HepG2 (cell line): ENCODE data around the gene PRSS1. TPM values are rescaled to one million over a fixed set of nuclear protein-coding genes. Genes with fewer than 3 reads are reported as not detected.

Experiments used
- ATAC-seq: fragments of 200-7000 bp; cut with Tn5 transposase; 3 replicates; pipeline ENCODE4 v1.9.1; 2020; ENCODE audit warnings: mild to moderate bottlenecking, moderate library complexity
- BruUV-seq: library from RNA; stranded (reverse); fragments of 400-500 nt; replicated peaks from 2 replicates; lab custom pipeline; 2021; lab: Mats Ljungman, UMichigan
- CTCF ChIA-PET: fragments of 300-600 bp; formaldehyde crosslinking; extraction: SDS; loops from one replicate; lab custom pipeline; 2021; ENCODE audit warnings: low total read pairs, inconsistent platforms, low intra/inter-chr PET ratio; lab: Yijun Ruan, JAX
- POLR2A ChIA-PET: fragments of 350-600 bp; sonication (Branson Sonifier 250); formaldehyde crosslinking; loops from one replicate; lab custom pipeline; 2020; ENCODE audit warnings: antibody characterized with exemption, inconsistent platforms; lab: Yijun Ruan, JAX
- DNase-seq: peaks from one replicate; pipeline ENCODE4 v3.0.0-alpha.2; 2015; ENCODE audit warnings: low spot score
- FAIRE-seq: peaks from 3 replicates; lab custom pipeline; 2011; peaks lifted over from hg19 to GRCh38; lab: Jason Lieb, UNC
- H2AFZ ChIP-seq: one replicate; pipeline ENCODE4 v1.6.1; 2011; ENCODE audit warnings: low read length, inconsistent platforms
- H3K27ac ChIP-seq: fragments of 300-600 bp; 3 replicates; pipeline ENCODE4 v1.8.0; 2011; ENCODE audit warnings: mixed run types, mild to moderate bottlenecking, mixed read lengths, low read length, inconsistent platforms; ENCODE audit not compliant: insufficient read depth; ENCODE audit errors: extremely low read length
- H3K27me3 ChIP-seq, 2 experiments: fragments of 200-600 bp in 1 of 2; 2 replicates in 1 of 2; 3 replicates in 1 of 2; pipeline versions ENCODE4 v1.6.0 to v1.8.0; 2011; ENCODE audit warnings: low read length in 2 of 2, mild to moderate bottlenecking in 2 of 2, moderate library complexity in 2 of 2, inconsistent platforms in 1 of 2; ENCODE audit not compliant: insufficient read depth in 2 of 2, control insufficient read depth in 1 of 2
- H3K36me3 ChIP-seq, 2 experiments: fragments of 200-600 bp in 1 of 2; replicated peaks in 1 of 2; 2 replicates in 1 of 2; 3 replicates in 1 of 2; pipeline versions ENCODE4 v1.5.1 to v1.8.0; 2011; ENCODE audit warnings: low read length in 2 of 2, inconsistent platforms in 1 of 2; ENCODE audit not compliant: insufficient read depth in 2 of 2, control insufficient read depth in 1 of 2
- H3K4me1 ChIP-seq: 2 replicates; pipeline ENCODE4 v1.5.1; 2012; ENCODE audit warnings: low read length, inconsistent platforms; ENCODE audit not compliant: insufficient read depth
- H3K4me2 ChIP-seq: 2 replicates; pipeline ENCODE4 v1.6.0; 2011; ENCODE audit warnings: low read depth, low read length, inconsistent platforms
- H3K4me3 ChIP-seq, 3 experiments: fragments of 200-600 bp in 1 of 3; sonication (generic), shearing (Covaris generic) in 1 of 3; replicated peaks in 1 of 3; 2 replicates each; pipeline ENCODE4 v1.5.1; 2011 to 2016; ENCODE audit warnings: low read length in 3 of 3, inconsistent platforms in 2 of 3, low read depth in 2 of 3, mild to moderate bottlenecking in 2 of 3, control low read depth in 1 of 3, mixed read lengths in 1 of 3; ENCODE audit not compliant: insufficient read depth in 1 of 3
- H3K79me2 ChIP-seq: one replicate; pipeline ENCODE4 v1.6.1; 2011; ENCODE audit warnings: low read length, inconsistent platforms; ENCODE audit not compliant: insufficient read depth
- H3K9ac ChIP-seq: 2 replicates; pipeline ENCODE4 v1.6.0; 2011; ENCODE audit warnings: mild to moderate bottlenecking, low read depth, low read length, inconsistent platforms; ENCODE audit not compliant: insufficient read depth
- H3K9me3 ChIP-seq: 2 replicates; pipeline ENCODE4 v1.5.1; 2012; ENCODE audit warnings: mild to moderate bottlenecking, low read length
- H4K20me1 ChIP-seq: 2 replicates; pipeline ENCODE4 v1.6.0; 2011; ENCODE audit warnings: inconsistent platforms, mild to moderate bottlenecking, low read length, moderate library complexity; ENCODE audit not compliant: insufficient read depth
- EED ChIP-seq: sonication (generic); formaldehyde crosslinking; IDR thresholded peaks from 2 replicates; pipeline ENCODE4 v1.5.0; 2020; ENCODE audit warnings: mild to moderate bottlenecking, missing genetic modification reagents
- ELF4 ChIP-seq: sonication (generic); formaldehyde crosslinking; IDR thresholded peaks from 2 replicates; pipeline ENCODE4 v1.5.0; 2020; ENCODE audit warnings: missing genetic modification reagents, mild to moderate bottlenecking, moderate library complexity, borderline replicate concordance
- KDM4B ChIP-seq: sonication (generic); formaldehyde crosslinking; IDR thresholded peaks from 2 replicates; pipeline ENCODE4 v1.4.0; 2020; ENCODE audit warnings: missing genetic modification reagents
- MBNL3 ChIP-seq: fragments of 250-450 bp; sonication (Bioruptor Pico); conservative IDR thresholded peaks from 2 replicates; pipeline ENCODE4 v1.8.0; 2022; ENCODE audit warnings: mild to moderate bottlenecking, inconsistent platforms
- MIER3 ChIP-seq: IDR thresholded peaks from 2 replicates; pipeline ENCODE4 v1.6.1; 2016; ENCODE audit warnings: missing compliant biosample characterization, borderline replicate concordance
- ZNF143 ChIP-seq: sonication (generic); formaldehyde crosslinking; IDR thresholded peaks from 2 replicates; pipeline ENCODE4 v1.4.0; 2020; ENCODE audit warnings: missing genetic modification reagents
- ZNF292 ChIP-seq: sonication (generic); formaldehyde crosslinking; IDR thresholded peaks from 2 replicates; pipeline ENCODE4 v1.8.1; 2022; ENCODE audit warnings: mild to moderate bottlenecking, low read depth, missing genetic modification reagents, borderline replicate concordance
- ZNF446 ChIP-seq: sonication (generic); formaldehyde crosslinking; IDR thresholded peaks from 2 replicates; pipeline ENCODE4 v1.5.0; 2020; ENCODE audit warnings: mild to moderate bottlenecking, missing genetic modification reagents
- ZNF543 ChIP-seq: sonication (generic); formaldehyde crosslinking; IDR thresholded peaks from 2 replicates; pipeline ENCODE4 v1.4.0; 2020; ENCODE audit warnings: mild to moderate bottlenecking, missing genetic modification reagents
- ZNF567 ChIP-seq: sonication (generic); formaldehyde crosslinking; IDR thresholded peaks from 2 replicates; pipeline ENCODE4 v1.8.1; 2023; ENCODE audit warnings: mild to moderate bottlenecking, missing genetic modification reagents, borderline replicate concordance
- ZNF607 ChIP-seq: sonication (generic); formaldehyde crosslinking; IDR thresholded peaks from 2 replicates; pipeline ENCODE4 v1.5.1; 2020; ENCODE audit warnings: missing genetic modification reagents, mild to moderate bottlenecking, borderline replicate concordance
- ZNF776 ChIP-seq: sonication (generic); formaldehyde crosslinking; IDR thresholded peaks from 2 replicates; pipeline ENCODE4 v1.4.0; 2020; ENCODE audit warnings: mild to moderate bottlenecking, missing genetic modification reagents
- ZSCAN21 ChIP-seq: sonication (generic); formaldehyde crosslinking; IDR thresholded peaks from 2 replicates; pipeline ENCODE4 v1.8.0; 2022; ENCODE audit warnings: mild to moderate bottlenecking, missing genetic modification reagents, moderate library complexity, borderline replicate concordance
- WGBS: methylation state at CpG from one replicate; pipeline ENCODE4 v1.1.6; 2017; ENCODE audit warnings: low lambda C conversion rate; 5-methylcytosine and 5-hydroxymethylcytosine counted together
- in situ Hi-C: cut with HindIII; loops from 2 replicates; pipeline ENCODE4 v1.10.0; 2017; ENCODE audit warnings: low pct_unique_long_range_greater_than_20kb; ENCODE audit not compliant: extremely low pct_ligation_motif_present
- intact Hi-C: fragments of 100-400 bp; cut with micrococcal nuclease; formaldehyde crosslinking; loops from one replicate; pipeline ENCODE4 v1.10.0; 2022; ENCODE audit not compliant: unreplicated experiment
- polyA plus RNA-seq, 8 experiments: library from polyadenylated mRNA; depleted of rRNA in 3 of 8; stranded (reverse) in 7 of 8; unstranded in 1 of 8; fragments of >200 nt; fragmentation: Illumina TruSeq in 4 of 8; extraction: Trizol in 4 of 8; gene quantifications; 2 replicates each; pipeline versions ENCODE4 v1.2.1 to v1.2.3, GENCODE V29; 2011 to 2016; ENCODE audit warnings: low read depth in 4 of 8, missing spikeins in 1 of 8, mixed read lengths in 1 of 8; ENCODE audit not compliant: insufficient read depth in 1 of 8
- total RNA-seq, 5 experiments: library from RNA; depleted of rRNA; stranded (reverse); fragments of >200 nt; fragmentation: Illumina TruSeq; extraction: Trizol; gene quantifications; 2 replicates each; pipeline ENCODE4 v1.2.3, GENCODE V29; 2016; ENCODE audit warnings: low read depth in 1 of 5
- TF ChIP-seq, protein P1 (sequence below): sonication (generic); formaldehyde crosslinking; IDR thresholded peaks from 2 replicates; pipeline ENCODE4 v1.8.1; 2023; ENCODE audit warnings: mild to moderate bottlenecking, missing genetic modification reagents, borderline replicate concordance
- TF ChIP-seq, protein P2 (sequence below): sonication (generic); formaldehyde crosslinking; IDR thresholded peaks from 2 replicates; pipeline ENCODE4 v1.8.0; 2022; ENCODE audit warnings: missing genetic modification reagents, mild to moderate bottlenecking, inconsistent platforms, borderline replicate concordance
- TF ChIP-seq, protein P3 (sequence below): sonication (generic); formaldehyde crosslinking; IDR thresholded peaks from 2 replicates; pipeline ENCODE4 v1.8.0; 2022; ENCODE audit warnings: mild to moderate bottlenecking, missing genetic modification reagents, moderate library complexity
- TF ChIP-seq, protein P4 (sequence below): sonication (generic); formaldehyde crosslinking; IDR thresholded peaks from 2 replicates; pipeline ENCODE4 v1.5.1; 2020; ENCODE audit warnings: missing genetic modification reagents, mild to moderate bottlenecking, borderline replicate concordance

PRSS1 gene
- total and polyA plus RNA-seq, 2 of the 13 experiments (the other 11 are each of a cell fraction or from before 2014, with no cell fraction given), result not detected

DNA sequence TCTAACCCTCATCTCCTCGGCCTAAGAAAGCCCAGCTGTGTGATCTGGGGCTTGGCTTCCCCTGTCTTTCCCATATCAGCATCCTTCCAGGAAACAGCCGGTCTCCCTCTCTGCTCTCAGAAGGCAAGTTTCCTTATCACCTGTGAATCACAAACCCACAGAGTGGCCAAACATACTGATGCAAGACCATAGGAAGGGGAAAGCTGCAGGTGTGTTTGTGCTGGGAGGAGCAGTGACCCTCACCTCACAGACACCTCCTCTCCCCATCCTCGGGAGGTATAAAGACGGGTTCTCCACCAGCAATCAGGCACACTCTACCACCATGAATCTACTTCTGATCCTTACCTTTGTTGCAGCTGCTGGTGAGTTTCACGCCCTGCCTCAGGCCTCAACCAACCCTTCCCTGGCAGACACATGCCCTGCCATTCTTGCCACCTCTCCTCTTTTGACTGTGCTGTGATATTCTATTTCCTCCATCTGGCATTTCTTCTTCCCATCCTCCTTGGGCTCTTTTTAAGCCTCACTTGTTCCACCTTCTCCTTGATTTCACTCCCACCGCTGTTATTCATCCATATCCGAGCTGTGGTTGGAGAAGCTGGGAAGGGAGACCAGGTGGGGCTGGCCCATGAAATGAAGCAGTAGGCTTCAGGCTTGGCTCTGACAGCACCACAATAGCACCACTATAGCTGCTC lies 21.5 kb downstream of the PRSS1 start, which contains the start of gene PRSS2:
TSS of gene PRSS2 (plus strand) at position 310 of the 692 bp plus-strand sequence. CDS start at position 323, 13 bp downstream.
- in situ Hi-C loops (no loop called here), intact Hi-C loops (no loop called here)
- Histone ChIP-seq H3K27me3 (peaks cover 0 to 4% of the 10 kb centered on the region in 2 experiments; a peak in 1 of 5 replicates), H4K20me1 (no peaks in the 10 kb centered on the region), H3K4me3 (no peak within 1 kb of the TSS), H3K4me2 (no peak within 1 kb of the TSS), H3K79me2 (no peaks in the 10 kb centered on the region), H3K36me3 (no peaks in the 10 kb centered on the region), H3K27ac (no peak within 1 kb of the TSS), H2AFZ (no peak within 1 kb of the TSS), H3K9ac (no peak within 1 kb of the TSS), H3K9me3 (no peaks in the 10 kb centered on the region), H3K4me1 (no peaks in the 10 kb centered on the region)
- FAIRE-seq, result no peak
- ChIA-PET POLR2A (no interaction called here), CTCF (no interaction called here)
- DNase-seq, result no peak
- BruUV-seq, result no TSS peak
- TF ChIP-seq, protein P1, sequence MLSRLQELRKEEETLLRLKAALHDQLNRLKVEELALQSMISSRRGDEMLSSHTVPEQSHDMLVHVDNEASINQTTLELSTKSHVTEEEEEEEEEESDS, result no peak
- TF ChIP-seq ZNF776 (CRISPR knock-in tag) (no peak), KDM4B (CRISPR knock-in tag) (no peak), ZNF543 (CRISPR knock-in tag) (no peak), EED (no peak), MIER3 (CRISPR knock-in tag) (no peak), ZNF446 (CRISPR knock-in tag) (no peak), MBNL3 (no peak), ZNF607 (CRISPR knock-in tag) (no peak), ZNF292 (CRISPR knock-in tag) (no peak), ZNF143 (CRISPR knock-in tag) (no peak), ELF4 (CRISPR knock-in tag) (no peak), ZSCAN21 (no peak), ZNF567 (CRISPR knock-in tag) (no peak)
- TF ChIP-seq, protein P2, sequence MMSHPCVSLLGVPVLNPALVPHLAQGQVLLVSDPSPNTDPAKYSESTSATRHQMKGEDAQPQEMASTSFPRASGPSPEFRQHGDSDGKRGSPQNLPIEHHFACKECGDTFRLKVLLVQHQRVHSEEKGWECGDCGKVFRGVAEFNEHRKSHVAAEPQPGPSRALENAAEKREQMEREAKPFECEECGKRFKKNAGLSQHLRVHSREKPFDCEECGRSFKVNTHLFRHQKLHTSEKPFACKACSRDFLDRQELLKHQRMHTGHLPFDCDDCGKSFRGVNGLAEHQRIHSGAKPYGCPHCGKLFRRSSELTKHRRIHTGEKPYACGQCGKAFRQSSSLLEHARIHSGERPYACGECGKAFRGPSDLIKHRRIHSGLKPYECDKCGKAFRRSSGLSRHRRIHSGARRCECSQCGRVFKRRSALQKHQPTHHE (CRISPR knock-in tag), result no peak
- TF ChIP-seq, protein P3, sequence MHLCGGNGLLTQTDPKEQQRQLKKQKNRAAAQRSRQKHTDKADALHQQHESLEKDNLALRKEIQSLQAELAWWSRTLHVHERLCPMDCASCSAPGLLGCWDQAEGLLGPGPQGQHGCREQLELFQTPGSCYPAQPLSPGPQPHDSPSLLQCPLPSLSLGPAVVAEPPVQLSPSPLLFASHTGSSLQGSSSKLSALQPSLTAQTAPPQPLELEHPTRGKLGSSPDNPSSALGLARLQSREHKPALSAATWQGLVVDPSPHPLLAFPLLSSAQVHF (CRISPR knock-in tag), result no peak
- TF ChIP-seq, protein P4, sequence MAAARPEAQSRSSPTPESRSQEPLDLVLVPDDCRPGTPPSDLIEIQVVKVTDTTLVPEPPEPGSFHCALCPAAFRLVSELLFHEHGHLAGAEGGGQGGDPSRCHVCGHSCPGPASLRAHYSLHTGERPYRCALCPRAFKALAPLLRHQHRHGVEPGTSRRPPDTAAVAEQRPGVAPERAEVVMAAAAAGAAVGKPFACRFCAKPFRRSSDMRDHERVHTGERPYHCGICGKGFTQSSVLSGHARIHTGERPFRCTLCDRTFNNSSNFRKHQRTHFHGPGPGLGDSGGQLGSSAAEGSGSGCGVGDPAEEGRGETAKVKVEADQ (CRISPR knock-in tag), result no peak
- WGBS, result 11% methylated on average over 7 of the region's 7 CpGs
- ATAC-seq, result no peak
